Measurements from ENCODE around the gene ATAD2B.
A peak's percentile ranks its signal among the peaks of the same experiment; 100 is the strongest.

ATAD2B gene

DNA sequence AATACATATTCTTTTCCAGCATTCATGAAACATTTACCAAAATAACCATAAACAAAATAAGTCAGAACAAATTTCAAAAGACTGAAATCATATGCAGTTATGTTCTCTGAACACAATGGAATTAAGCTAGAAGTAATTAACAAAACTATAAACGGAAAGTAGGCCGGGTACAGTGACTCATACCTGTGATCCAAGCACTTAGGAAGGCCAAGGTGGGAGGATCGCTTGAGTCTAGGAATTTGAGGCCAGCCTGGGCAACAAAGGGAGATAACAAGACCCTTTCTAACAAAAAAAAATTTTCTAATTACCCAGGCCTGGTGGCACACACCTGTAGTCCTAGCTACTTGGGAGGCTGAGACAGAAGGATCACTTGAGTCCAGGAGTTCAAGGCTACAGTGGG, 14.9 kb downstream of the ATAD2B start:
- H3K9me3 ChIP-seq (ENCODE audit: low read length): no peaks in the 10 kb centered on the region
- H3K27me3 ChIP-seq (ENCODE audit: insufficient read depth, low read length): no peaks in the 10 kb centered on the region
- no peaks in the 10 kb centered on the region for H4K20me1 ChIP-seq (ENCODE audit: insufficient read depth, low read length)
- no peaks in the 10 kb centered on the region; the same call in 1 of the 2 replicates for H3K36me3 ChIP-seq (ENCODE audit: insufficient read depth, low read length)
- no peak overlapping the region for H3K9ac ChIP-seq (ENCODE audit: low read length)
- no peak overlapping the region for H2AFZ ChIP-seq (ENCODE audit: low read length)
- peaks cover 64% of the 10 kb centered on the region for H3K79me2 ChIP-seq (ENCODE audit: insufficient read depth, low read length)
- no peak overlapping the region for H3K4me2 ChIP-seq (ENCODE audit: low read length)
- H3K27ac ChIP-seq (ENCODE audit: low read depth, low read length, poor library complexity, severe bottlenecking): no peak overlapping the region
- H3F3A ChIP-seq (ENCODE audit: insufficient read depth, low read length): no peaks in the 10 kb centered on the region
- TF ChIP-seq, protein P1, sequence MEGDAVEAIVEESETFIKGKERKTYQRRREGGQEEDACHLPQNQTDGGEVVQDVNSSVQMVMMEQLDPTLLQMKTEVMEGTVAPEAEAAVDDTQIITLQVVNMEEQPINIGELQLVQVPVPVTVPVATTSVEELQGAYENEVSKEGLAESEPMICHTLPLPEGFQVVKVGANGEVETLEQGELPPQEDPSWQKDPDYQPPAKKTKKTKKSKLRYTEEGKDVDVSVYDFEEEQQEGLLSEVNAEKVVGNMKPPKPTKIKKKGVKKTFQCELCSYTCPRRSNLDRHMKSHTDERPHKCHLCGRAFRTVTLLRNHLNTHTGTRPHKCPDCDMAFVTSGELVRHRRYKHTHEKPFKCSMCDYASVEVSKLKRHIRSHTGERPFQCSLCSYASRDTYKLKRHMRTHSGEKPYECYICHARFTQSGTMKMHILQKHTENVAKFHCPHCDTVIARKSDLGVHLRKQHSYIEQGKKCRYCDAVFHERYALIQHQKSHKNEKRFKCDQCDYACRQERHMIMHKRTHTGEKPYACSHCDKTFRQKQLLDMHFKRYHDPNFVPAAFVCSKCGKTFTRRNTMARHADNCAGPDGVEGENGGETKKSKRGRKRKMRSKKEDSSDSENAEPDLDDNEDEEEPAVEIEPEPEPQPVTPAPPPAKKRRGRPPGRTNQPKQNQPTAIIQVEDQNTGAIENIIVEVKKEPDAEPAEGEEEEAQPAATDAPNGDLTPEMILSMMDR (IDR thresholded peaks at IDR 0.05; ENCODE audit: low read length): no peak
- no peak for TF ChIP-seq EZH2 (IDR thresholded peaks at IDR 0.05; ENCODE audit: borderline replicate concordance, low read length)
- no peaks in the 10 kb centered on the region for H3K9me2 ChIP-seq (ENCODE audit: low read depth, low read length)
- H3K4me3 ChIP-seq (ENCODE audit: low read depth, low read length, poor library complexity, severe bottlenecking): no peak overlapping the region
- H3K4me1 ChIP-seq (ENCODE audit: insufficient read depth, low read length, severe bottlenecking): peaks cover 21% of the 10 kb centered on the region

DNA sequence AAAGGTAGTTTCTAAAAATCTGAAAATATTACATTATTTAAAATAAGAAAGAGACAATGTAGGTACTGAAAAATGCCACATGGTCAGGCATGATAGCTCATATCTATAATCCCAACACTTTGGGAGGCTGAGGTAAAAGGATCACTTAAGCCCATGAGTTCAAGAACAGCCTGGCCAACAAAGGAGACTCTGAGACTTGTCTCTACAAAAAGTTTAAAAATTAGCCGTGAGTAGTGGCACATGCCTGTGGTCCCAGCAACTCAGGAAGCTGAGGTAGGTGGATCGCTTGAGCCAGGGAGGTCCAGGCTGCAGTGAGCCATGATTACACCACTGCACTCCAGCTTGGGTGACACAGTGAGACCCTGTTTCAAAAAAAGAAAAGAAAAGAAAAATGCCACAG, 21.8 kb downstream of the ATAD2B start:
- peak overlapping the region; percentile 36; the same call in 1 of the 2 replicates for H3K9ac ChIP-seq (ENCODE audit: low read length)
- TF ChIP-seq, protein P1 (IDR thresholded peaks at IDR 0.05; ENCODE audit: low read length): no peak
- TF ChIP-seq EZH2 (IDR thresholded peaks at IDR 0.05; ENCODE audit: borderline replicate concordance, low read length): no peak

DNA sequence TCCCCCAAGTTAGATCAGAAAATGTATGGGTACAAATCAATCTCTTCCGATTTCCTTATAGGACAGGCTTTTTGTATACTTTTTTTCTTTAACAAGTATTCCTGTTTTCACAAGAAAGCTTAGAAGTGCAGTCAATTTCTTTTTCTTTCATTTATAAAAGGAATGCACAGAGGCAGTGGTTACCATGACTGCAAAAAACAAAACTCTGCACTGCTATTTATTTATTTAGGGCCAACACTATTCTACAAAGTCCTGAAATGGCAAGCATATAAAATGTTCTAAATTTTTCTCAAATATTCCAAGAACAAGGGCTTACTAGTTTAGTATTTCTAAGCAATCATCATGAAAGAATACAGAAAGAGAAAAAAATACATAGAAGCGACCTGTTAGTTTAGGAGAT, 22.2 kb downstream of the ATAD2B start:
- Histone ChIP-seq H3K4me3 (ENCODE audit: low read depth, low read length, poor library complexity, severe bottlenecking) (no peak overlapping the region), H3K9ac (ENCODE audit: low read length) (no peak overlapping the region), H3K79me2 (ENCODE audit: insufficient read depth, low read length) (peaks cover 67% of the 10 kb centered on the region), H3K4me2 (ENCODE audit: low read length) (no peak overlapping the region; the same call in 1 of the 2 replicates), H3K27me3 (ENCODE audit: insufficient read depth, low read length) (no peaks in the 10 kb centered on the region), H2AFZ (ENCODE audit: low read length) (no peak overlapping the region), H3F3A (ENCODE audit: insufficient read depth, low read length) (no peaks in the 10 kb centered on the region), H3K4me1 (ENCODE audit: insufficient read depth, low read length, severe bottlenecking) (peaks cover 25% of the 10 kb centered on the region), H3K27ac (ENCODE audit: low read depth, low read length, poor library complexity, severe bottlenecking) (peak overlapping the region; percentile 3), H3K9me2 (ENCODE audit: low read depth, low read length) (no peaks in the 10 kb centered on the region), H4K20me1 (ENCODE audit: insufficient read depth, low read length) (no peaks in the 10 kb centered on the region), H3K9me3 (ENCODE audit: low read length) (no peaks in the 10 kb centered on the region), H3K36me3 (ENCODE audit: insufficient read depth, low read length) (no peaks in the 10 kb centered on the region)
- TF ChIP-seq, protein P1 (IDR thresholded peaks at IDR 0.05; ENCODE audit: low read length): no peak
- TF ChIP-seq EZH2 (IDR thresholded peaks at IDR 0.05; ENCODE audit: borderline replicate concordance, low read length): no peak

More for the DNA sequence above, 21.8 kb downstream of the ATAD2B start:
- H3K9me3 ChIP-seq (ENCODE audit: low read length): no peaks in the 10 kb centered on the region
- peaks cover 69% of the 10 kb centered on the region for H3K79me2 ChIP-seq (ENCODE audit: insufficient read depth, low read length)
- H3K27me3 ChIP-seq (ENCODE audit: insufficient read depth, low read length): no peaks in the 10 kb centered on the region
- peaks cover 25% of the 10 kb centered on the region for H3K4me1 ChIP-seq (ENCODE audit: insufficient read depth, low read length, severe bottlenecking)
- H3K36me3 ChIP-seq (ENCODE audit: insufficient read depth, low read length): no peaks in the 10 kb centered on the region
- no peak overlapping the region for H3K4me3 ChIP-seq (ENCODE audit: low read depth, low read length, poor library complexity, severe bottlenecking)
- H3K4me2 ChIP-seq (ENCODE audit: low read length): peak overlapping the region; percentile 28; the same call in 1 of the 2 replicates
- no peaks in the 10 kb centered on the region for H3K9me2 ChIP-seq (ENCODE audit: low read depth, low read length)
- no peaks in the 10 kb centered on the region for H3F3A ChIP-seq (ENCODE audit: insufficient read depth, low read length)
- H2AFZ ChIP-seq (ENCODE audit: low read length): no peak overlapping the region
- H3K27ac ChIP-seq (ENCODE audit: low read depth, low read length, poor library complexity, severe bottlenecking): peak overlapping the region; percentile 22
- H4K20me1 ChIP-seq (ENCODE audit: insufficient read depth, low read length): no peaks in the 10 kb centered on the region

Data from OCI-LY1 (cell line).